Measurements from ENCODE around the gene PTTG1.

DNA sequence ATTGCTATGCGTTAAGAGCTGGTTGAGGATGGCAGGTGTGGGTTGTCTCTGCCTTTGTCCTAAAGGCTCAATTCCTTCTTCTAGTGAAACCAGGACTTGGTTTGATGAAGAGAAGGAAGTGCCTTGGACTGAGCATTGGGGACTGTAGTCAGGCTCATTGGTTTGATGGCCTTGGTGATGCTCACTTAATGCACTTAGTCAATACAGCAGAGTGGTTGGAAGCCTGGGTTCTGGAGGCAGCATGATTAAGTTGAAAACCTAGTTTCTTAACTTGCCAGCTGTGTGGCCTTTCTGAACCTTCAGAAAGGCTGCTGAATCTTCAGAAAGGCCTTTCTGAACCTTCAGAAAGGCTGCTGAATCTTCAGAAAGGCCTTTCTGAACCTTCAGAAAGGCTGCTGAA is 52.4 kb downstream of the PTTG1 start:
- no peak for TF ChIP-seq FOSL1 (IDR thresholded peaks at IDR 0.05; ENCODE audit: insufficient read depth, low read depth, low read length)
- no peak for TF ChIP-seq CTCF (IDR thresholded peaks at IDR 0.05; ENCODE audit: control extremely low read depth in 1 of 3, insufficient read depth in 1 of 3, low read depth in 1 of 3, low read length in 3 of 3)
- no peak for TF ChIP-seq POLR2AphosphoS5 (IDR thresholded peaks at IDR 0.05; ENCODE audit: low read depth, low read length)
- no peak for TF ChIP-seq CTBP2 (IDR thresholded peaks at IDR 0.05; ENCODE audit: borderline replicate concordance, insufficient read depth, insufficient read length, low read length)
- TF ChIP-seq MAFK (IDR thresholded peaks at IDR 0.05; ENCODE audit: low read depth, low read length), result no peak
- TF ChIP-seq SP1 (IDR thresholded peaks at IDR 0.05; ENCODE audit: low read depth, low read length), result no peak
- TF ChIP-seq PHF8 (conservative IDR thresholded peaks at IDR 0.05; ENCODE audit: low read depth, low read length), result no peak
- no peak for TF ChIP-seq EP300 (IDR thresholded peaks at IDR 0.05; ENCODE audit: borderline replicate concordance in 1 of 2, low read depth in 2 of 2, low read length in 2 of 2)
- TF ChIP-seq NRF1 (IDR thresholded peaks at IDR 0.05; ENCODE audit: low read depth, low read length), result no peak
- TF ChIP-seq MAX (IDR thresholded peaks at IDR 0.05), result no peak
- TF ChIP-seq ATF3 (IDR thresholded peaks at IDR 0.05; ENCODE audit: insufficient read depth, low read depth, low read length), result no peak
